Stimulated activated CD8-positive, alpha-beta memory T cell treated with anti-CD3 and anti-CD28 coated beads, Interleukin-15, amount 100 ng/mL, for 48 hours (primary cell): ENCODE results near the gene TRIML2.

Source experiments
- DNase-seq, 2 donors: peaks; one replicate each; pipeline ENCODE4 v3.0.0-alpha.2; 2020; ENCODE audit warnings: low read depth in 2 of 2

The TRIML2 gene, protein sequence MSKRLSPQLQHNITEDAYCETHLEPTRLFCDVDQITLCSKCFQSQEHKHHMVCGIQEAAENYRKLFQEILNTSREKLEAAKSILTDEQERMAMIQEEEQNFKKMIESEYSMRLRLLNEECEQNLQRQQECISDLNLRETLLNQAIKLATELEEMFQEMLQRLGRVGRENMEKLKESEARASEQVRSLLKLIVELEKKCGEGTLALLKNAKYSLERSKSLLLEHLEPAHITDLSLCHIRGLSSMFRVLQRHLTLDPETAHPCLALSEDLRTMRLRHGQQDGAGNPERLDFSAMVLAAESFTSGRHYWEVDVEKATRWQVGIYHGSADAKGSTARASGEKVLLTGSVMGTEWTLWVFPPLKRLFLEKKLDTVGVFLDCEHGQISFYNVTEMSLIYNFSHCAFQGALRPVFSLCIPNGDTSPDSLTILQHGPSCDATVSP

DNA sequence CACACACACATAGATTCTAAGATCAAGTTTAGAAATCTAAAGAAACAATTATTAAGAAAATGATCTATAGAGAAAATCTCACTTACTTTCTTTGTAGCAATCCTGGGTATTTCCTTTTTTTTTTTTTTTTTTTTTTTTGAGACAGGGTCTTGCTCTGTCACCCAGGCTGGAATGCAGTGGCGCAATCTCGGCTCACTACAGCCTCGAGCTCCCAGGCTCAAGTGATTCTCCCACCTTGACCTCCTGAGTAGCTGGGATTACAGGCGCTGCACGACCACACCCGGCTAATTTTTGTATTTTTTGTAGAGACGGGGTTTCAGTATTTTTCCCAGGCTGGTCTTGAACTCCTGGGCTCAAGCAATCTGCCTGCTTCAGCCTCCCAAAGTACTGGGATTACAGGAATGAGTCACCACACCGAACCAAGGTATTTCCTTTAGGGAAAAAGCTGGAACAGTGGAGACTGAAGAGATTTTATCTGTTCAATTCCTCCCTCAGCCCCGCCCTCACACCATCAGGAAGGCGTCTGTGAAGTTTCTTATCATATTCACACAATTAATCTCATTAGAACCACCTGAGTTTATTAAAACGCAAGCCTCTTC is at the start of gene TRIML2:
Gene TRIML2 (minus strand): TSS at position 447 of the 599 bp plus-strand sequence. CDS start 4,235 bp downstream, outside the sequence.
- DNase-seq = no peak

DNA sequence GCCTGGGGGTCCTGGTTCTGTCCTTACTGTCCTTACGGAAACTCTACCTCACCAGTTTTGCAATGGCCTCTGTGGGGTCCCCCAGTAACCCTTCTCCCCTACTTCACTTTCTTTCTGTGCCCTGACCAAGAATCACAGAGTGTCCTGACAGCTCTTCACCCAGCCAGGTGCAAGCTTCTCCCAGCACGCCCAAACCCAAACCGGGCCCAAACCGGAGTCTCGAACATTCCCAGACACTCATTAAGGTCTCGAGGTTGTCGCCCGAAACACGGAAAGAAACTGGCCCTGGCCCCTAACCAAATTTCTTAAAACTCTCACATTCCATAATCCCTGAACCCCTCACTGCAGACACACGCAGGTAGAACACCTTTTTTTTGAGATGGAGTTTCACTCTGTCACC is 48.9 kb upstream of the TRIML2 start:
- DNase-seq = no peak

DNA sequence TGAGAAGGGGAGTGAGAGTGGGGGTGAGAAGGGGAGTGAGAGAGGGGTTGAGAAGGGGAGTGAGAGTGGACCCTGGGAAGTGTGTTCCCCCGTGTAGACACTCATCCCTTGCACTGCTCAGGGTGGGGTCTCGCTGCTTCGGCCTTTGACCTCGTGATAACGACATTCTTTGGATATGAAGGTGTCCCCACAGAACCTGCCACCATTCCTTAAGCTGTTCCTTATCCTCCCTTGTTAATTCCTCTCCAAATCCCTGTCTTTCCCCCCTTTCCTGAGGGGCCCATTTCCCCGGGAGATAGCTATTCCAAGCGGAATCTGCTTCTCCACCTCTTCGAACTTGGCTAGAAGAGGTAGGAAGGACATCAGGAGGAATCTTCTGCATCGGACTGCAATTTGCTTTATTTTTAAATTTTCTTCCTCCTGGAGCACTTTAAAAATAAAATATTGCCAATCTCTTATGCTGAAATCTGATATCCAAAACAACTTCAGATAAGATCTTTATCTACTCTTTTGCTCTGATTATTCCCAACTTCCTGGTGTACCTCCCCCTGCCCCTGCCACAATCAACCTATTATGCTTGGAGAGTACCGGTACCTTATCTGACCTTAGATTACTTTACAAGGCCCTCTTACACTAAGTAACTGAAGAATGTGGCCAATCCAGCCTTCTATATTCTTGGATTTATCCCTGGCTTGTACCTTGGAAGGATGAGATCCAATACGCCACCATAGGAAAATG is 45.4 kb upstream of the TRIML2 start:
- no peak for DNase-seq

DNA sequence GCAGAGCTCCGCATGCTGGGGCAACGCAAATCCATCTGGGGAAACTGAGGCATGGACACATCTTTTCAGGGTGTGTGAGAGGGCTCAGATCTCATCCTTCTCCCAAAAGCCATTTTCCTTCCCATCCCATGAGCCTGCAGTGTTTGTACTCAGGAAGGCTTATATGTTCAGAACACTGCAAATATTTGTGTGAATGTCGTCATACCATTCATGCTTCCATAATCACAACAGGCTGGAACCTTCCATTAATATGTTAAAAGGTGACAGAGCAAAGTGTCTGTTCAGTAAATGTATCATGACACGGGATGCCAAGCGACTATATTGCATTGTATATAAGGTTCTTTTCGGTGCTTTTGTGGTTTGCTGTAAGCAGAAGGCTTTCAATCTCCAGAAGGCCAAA is 38.4 kb upstream of the TRIML2 start:
- DNase-seq = no peak

DNA sequence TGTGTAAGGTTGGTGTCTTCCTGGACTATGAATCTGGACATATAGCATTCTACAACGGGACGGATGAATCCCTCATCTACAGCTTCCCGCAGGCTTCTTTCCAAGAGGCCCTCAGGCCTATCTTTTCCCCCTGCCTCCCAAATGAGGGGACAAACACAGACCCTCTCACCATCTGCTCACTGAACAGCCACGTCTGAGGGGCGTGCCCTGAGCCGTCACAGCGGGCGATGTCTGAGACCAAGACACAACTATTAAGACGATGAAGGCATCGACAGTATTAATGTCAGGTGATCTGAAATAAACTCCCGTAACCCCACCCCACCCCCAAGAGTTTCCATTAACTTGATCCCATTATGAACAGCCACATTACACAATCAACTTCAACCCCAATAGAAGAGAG is 37.8 kb upstream of the TRIML2 start:
- DNase-seq = no peak

DNA sequence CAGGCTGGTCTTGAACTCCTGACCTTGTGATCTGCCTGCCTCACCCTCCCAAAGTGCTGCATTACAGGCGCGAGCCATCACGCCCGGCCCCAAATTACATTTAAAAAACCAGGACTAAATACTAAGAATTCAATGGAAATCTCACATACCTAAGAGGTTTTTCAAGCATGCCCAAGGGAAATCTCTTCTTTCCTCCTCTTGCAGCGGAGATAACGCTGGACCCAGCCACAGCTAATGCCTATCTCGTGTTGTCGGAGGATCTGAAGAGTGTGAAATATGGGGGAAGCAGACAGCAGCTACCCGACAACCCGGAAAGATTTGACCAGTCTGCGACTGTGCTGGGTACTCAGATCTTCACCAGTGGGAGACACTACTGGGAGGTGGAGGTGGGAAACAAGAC is 37.2 kb upstream of the TRIML2 start:
- no peak for DNase-seq

DNA sequence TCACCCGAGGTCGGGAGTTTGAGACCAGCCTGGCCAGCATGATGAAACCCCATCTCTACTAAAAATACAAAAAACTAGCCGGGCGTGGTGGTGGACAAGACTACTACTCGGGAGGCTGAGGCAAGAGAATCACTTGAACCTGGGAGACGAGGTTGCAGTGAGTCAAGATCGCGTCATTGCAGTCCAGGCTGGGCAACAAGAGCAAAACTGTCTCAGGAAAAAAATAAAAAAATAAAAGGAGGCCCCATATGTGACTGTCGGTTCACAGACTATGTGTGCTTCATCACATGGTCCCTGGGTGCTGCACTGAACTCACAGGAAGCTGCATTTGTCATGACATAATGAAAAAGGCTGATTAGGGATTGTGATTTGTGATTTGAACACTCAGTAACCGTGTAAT is 36.2 kb upstream of the TRIML2 start:
- no peak for DNase-seq

DNA sequence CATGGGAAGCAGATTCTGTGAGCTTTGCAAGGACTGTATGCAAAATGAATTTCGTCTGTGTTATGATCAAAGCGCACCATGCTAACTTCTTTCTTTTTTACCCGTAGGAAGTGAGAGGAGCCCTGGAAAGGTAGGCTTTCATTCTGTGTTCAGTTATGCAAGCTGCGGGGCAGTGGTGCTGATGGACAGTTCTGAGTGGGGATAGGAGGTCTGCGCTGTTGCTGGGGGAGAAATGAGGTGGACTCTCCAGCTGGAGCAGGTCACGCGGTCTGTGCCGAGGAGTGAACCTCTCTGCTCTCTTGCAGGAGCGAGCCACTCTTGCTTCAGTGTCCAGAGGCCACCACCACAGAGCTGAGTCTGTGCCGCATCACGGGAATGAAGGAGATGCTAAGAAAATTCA is 34.3 kb upstream of the TRIML2 start:
- DNase-seq = no peak

DNA sequence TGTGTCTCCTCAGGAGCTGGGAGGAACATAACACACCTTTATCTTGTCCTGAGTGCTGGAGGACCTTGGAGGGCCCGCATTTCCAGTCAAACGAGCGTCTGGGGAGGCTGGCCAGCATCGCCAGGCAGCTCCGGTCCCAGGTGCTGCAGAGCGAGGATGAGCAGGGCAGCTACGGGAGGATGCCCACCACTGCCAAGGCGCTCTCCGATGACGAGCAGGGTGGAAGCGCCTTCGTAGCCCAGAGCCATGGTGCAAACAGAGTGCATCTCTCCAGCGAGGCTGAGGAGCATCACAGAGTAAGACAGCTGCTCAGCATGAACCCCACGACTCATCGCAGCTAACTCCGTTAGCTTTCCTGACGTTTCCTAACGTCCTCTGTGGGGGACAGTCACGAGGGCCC is 30.3 kb upstream of the TRIML2 start:
- DNase-seq = no peak

DNA sequence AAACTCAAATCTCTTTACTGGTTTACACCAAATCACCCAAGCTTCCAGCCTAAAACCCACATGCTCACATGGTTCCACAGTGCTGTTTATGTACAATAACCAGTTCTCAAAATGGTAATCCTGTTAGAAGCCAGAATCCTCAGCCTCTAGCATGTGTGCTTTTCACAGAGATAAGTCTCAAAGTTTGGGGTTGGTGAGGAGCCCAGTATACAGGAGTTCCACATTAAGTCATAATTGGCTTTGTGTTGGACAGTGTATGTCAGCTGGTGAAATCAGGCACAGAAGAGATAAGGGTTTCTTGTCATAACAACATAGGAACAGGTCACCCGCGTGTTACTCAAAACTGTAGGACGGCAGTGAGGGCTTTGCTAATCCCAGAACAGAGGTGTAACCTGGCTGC is 29.7 kb upstream of the TRIML2 start, which contains the start of gene TRIML1:
Gene TRIML1 (plus strand): TSS at position 301 of the 400 bp plus-strand sequence. CDS start 118 bp downstream, outside the sequence.
- no peak for DNase-seq

DNA sequence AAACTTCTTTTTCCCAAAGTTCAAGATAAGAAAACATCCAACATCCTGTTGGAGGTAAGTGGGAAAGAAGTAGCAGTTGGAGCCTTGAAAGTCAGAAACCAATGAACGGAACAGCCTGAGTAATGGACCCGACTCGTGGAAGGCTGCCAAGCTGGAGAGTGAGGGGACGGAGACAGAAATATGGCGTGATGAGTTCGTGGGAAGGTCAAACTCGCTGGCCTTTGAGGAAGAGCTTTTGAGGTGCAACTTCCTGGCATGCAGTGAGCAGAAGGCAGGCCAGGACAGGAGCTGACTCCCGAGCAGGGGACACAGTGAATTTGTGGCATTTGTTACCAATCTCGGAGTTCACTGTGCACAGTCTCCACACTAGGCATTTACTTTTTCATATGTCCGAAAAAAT is 28.8 kb upstream of the TRIML2 start:
- DNase-seq = no peak

DNA sequence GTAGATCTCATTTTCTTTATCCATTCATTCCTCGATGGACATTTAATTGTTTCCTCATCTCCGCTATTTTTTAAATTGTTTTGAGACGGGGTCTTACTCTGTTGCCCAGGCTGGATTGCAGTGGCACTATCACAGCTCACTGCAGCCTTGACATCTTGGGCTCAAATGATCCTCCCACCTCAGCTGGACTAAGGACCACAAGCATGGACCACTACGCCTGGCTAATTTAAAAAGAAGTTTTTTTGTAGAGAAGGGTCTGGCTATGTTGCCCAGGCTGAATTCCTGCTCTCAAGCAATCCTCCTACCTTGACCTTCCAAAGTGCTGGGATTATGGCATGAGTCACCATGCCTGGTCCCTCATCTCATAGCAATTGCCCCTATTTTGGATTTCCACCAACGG is 22.8 kb upstream of the TRIML2 start:
- DNase-seq = no peak

DNA sequence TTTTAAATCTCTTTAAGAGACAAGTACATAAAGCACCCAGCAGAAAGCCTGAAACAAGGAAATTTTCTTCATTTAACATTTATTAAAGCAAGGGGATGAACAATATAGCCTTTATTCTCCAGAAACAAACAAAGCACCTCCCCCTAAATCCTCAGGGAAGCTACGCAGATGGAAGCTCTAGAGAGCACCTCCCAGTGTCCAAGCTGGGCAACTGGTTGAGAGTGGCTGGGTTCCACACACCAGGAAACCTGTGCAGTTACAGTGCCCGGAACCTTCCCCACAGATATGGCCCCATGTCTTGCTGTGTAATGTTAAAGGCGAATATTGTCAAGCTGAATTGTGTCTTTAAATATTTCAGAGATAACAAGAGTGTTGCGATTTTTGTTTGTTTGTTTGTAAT is 21.0 kb upstream of the TRIML2 start:
- no peak for DNase-seq

DNA sequence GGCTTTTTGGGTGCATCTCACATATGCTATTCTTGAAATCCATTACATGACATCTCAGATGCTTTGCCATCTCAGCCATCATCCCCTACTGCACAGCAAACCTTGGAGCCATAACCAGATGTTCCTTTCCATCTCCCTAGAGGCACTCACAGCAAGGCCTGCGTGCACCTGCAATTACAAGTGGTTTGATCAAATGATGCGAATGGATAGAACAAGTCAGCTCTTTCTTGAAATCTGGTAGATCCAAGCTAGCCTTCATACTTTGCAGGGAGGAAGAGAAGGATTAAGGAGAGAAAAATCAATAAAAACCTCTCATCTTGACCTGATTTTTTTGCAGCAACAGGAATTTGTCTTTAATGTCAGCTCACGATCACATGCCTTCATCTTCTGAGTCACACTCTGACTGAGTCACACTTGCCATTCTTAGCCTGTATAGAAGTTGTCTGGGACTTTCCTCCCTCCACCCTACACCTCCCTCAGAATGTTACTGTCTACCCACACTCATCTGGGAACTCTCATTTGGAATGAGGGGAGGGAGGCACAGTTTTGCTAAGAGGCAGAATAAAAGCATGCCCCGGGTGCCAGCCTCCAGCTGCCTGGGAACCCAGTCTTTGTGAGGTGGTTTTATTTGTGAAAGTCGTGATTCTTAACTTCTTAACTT is 17.9 kb upstream of the TRIML2 start:
- no peak for DNase-seq

DNA sequence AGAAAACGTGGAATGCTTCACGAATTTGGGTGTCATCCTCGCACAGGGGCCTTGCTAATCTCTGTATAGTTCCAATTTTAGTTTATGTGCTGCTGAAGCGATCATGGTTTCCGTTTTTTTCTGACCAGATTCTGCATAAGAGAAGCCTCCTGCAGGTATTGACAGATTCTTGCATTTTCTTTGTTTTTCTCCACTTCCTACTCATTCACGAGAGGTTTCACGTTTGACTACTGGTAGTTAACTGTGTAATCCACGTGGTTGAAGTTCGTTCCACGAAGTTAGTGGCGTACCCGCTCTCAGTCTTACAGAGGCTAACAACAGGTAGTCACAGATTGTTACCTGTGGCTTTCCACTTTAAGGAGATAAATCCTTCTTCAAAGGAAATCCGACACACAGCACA is 12.1 kb upstream of the TRIML2 start:
- DNase-seq = no peak

DNA sequence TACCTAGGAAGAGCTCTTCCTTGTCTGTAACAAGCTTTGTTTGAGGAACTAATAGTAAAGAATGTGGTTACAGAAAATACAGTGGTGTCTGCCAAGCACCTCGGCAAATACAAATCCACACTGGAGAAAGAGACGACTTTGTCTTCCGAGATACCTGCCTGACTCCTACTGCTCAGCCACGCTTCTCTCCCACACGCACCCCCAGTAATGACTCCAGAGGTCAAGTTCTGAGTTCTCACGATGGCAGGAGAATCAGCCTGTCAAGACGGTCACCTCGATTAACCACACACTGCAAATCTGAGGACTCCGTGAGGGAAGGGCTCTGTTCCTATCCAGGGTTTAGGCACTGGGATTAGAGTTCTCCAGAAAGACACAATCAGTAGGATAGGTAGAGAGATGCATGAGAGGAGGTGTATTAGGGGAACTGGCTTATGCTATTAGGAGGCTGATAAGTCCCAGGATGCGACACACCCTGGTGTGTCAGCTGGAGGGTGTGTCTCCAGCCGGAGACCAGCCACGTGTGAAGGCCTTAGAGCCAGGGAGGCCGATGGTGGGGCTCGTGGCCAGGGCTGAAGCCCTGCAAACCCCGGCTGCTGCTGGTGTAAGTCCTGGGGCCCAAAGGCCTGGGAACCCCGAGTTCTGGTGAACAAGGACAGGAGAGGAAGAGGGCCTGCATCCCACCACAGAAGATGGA is 8.4 kb upstream of the TRIML2 start:
- no peak for DNase-seq

DNA sequence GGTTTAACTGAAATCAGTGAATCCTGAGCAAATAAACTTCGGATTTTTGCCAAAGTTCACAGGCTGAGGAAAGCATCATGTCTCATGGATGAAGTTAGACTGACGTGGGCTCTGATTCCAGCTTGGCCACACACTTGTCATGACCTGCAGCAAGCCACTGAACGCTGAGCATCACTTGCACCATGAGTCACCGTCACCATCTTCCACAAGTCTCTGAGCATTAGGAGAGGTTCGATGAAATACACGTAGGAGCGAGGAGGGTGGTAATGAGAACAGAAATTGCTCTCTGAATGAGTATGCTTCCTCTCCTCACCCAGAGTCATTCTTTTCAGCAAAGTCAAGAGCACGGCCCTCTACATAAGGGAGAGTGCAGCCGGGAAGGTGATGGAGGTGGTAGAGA is 3.8 kb upstream of the TRIML2 start:
- no peak for DNase-seq

DNA sequence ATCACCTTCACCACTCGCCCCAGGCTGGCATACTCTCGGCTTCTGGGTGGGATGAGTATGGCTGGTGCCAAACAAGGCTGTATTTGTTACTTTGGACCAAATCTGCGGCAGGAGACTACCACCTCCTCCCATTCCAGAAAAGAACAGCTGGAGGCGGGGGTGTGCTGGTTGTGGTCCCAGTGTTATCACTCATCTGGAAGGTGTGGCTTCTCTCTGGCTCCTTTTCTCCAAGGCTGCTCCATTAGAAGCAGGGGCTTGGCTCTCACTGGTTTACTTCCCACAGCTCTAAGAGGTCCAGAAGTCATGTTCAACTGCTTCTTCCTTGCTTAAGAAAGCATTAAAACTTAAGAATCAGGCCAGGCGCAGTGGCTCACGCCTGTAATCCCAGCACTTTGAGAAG is 2.6 kb upstream of the TRIML2 start:
- no peak for DNase-seq

DNA sequence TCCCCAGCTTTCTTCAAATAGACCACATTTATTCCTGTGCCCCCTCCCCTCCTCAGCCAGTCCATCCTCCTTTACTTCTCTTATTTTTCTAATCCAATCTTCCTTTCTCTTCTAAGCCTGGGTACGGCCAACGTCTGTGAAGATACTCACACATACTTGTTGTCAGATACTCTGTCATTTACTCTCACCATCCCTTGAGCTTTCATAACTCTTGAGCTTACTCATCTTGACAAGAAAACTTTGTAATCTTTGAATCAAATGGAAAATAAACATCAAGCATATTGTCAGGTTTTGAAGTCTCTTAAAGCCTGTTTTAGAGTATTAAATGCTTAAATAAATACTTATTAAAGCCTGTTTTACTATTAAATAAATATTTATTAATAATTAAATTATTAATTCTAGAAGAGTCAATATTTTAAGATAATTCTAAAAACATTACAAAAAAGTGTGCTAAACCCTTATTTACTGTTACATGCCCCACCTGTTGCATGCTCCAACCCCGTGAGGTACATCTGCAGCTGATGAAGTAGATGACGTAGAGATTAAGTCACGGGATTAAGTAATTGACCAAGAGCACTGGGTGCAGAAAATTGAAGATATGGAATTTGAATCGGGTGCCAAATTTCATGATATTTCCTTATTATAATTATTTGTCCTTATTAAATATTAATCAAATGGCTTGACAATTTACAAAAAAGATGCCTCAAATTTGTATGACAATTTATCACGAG is 1.5 kb upstream of the TRIML2 start:
- DNase-seq = no peak

DNA sequence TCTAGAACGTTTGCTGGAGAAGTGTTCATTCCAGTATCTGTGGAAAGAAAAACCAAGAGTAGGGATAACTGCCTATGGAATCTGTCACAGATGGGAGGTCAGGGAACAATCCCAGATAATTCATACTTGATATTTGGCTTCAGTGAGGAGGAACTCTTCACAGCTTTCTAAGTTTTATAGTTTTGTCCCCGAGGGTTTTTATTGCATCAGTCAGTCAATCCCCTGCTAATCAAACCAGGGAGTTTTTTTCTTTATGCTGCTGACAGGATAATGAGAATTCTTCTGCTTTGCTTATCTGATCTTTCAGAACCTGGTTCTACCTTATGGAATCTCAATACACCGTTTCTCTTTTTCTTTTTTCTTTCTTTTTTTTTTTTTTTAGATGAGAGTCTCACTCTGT is 633 bp upstream of the TRIML2 start:
- no peak for DNase-seq
